Heart left ventricle (tissue), 13 donors: ENCODE data around the gene CHORDC1.
"Not testable (repeated sequence)": the region's sequence is repeated elsewhere in the genome, so short reads cannot be mapped to it uniquely, and the experiment has no call there.

Experiments used
- POLR2A ChIP-seq, 2 donors: fragments of 450-650 bp; IDR thresholded peaks; one replicate each; pipeline ENCODE4 v1.6.1; 2017; ENCODE audit warnings: antibody characterized with exemption in 2 of 2, mild to moderate bottlenecking in 2 of 2, moderate library complexity in 2 of 2
- TF ChIP-seq, protein P1 (sequence below), 12 donors: fragments of 200-600 bp; sonication (generic) in 4 of 12; IDR thresholded peaks; one replicate each; pipeline versions ENCODE4 v1.5.0 to v1.8.0; 2018 to 2022; ENCODE audit warnings: antibody characterized with exemption in 12 of 12, mild to moderate bottlenecking in 5 of 12
- donor health status: ischemic (EF 13 %, LVEDD 7.1; RV severe dilation, severe dysfunction).
- donor health status: DM: no; HTN: yes; CAD: no.
- donor health status: DM: no; HTN: no; CAD: no.
- donor health status: ischemic (EF 25% LVEDD 6.9; RV normal size, moderate dysfunction).
- donor health status: ischemic (EF 25% LVEDD 5.7; RV mildly dilated, moderate dysfunction).
- donor health status: ischemic (EF 35%, LVEDD 5.7; RV mildly dilated, moderate dysfunction).
- donor health status: nonischemic (EF 11% LVEDD 7.7; RV severe dilation, severe dysfunction).
- donor health status: DM: yes; HTN: yes; CAD: no.
- donor health status: PGD.
- donor health status: ischemic (EF 29% LVEDD 5.4; RV normal size, mild dysfunction).
- donor health status: nonischemic (EF 23%, LVEDD 6.1; RV moderate dilation, normal function).

DNA sequence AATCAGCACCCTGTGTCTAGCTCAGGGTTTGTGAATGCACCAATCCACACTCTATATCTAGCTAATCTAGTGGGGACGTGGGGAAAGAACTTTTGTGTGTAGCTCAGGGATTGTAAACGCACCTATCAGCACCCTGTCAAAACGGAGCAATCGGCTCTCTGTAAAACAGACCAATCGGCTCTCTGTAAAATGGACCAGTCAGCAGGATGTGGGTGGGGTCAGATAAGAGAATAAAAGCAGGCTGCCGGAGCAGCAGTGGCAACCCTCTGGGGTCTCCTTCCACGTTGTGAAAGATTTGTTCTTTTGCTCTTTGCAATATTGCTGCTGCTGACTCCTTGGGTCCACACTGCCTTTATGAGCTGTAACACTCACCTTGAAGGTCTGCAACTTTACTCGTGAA, 55.1 kb downstream of the CHORDC1 start:
- TF ChIP-seq, protein P1, sequence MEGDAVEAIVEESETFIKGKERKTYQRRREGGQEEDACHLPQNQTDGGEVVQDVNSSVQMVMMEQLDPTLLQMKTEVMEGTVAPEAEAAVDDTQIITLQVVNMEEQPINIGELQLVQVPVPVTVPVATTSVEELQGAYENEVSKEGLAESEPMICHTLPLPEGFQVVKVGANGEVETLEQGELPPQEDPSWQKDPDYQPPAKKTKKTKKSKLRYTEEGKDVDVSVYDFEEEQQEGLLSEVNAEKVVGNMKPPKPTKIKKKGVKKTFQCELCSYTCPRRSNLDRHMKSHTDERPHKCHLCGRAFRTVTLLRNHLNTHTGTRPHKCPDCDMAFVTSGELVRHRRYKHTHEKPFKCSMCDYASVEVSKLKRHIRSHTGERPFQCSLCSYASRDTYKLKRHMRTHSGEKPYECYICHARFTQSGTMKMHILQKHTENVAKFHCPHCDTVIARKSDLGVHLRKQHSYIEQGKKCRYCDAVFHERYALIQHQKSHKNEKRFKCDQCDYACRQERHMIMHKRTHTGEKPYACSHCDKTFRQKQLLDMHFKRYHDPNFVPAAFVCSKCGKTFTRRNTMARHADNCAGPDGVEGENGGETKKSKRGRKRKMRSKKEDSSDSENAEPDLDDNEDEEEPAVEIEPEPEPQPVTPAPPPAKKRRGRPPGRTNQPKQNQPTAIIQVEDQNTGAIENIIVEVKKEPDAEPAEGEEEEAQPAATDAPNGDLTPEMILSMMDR (IDR thresholded peaks at IDR 0.05) = not testable (repeated sequence)
- TF ChIP-seq POLR2A (IDR thresholded peaks at IDR 0.05) = not testable (repeated sequence)
